HG03342 (cell line): ENCODE results near the gene ZBTB2.
"Not testable (repeated sequence)": the region's sequence is repeated elsewhere in the genome, so short reads cannot be mapped to it uniquely, and the experiment has no call there.

Source experiments
- ATAC-seq: cut with Tn5 transposase; IDR thresholded peaks from one replicate; pipeline ENCODE4 v1.9.1; 2021; ENCODE audit warnings: mild to moderate bottlenecking, moderate library complexity; ENCODE audit not compliant: unreplicated experiment

ZBTB2 gene

GRCh38 chr6:151374036-151374683, 17.2 kb downstream of the ZBTB2 start:
- ATAC-seq = no peak

- ATAC-seq = no peak
Observed at GRCh38 chr6:151372164-151372563, 19.2 kb downstream of the ZBTB2 start.

GRCh38 chr6:151370509-151371078, 20.8 kb downstream of the ZBTB2 start:
- no peak for ATAC-seq

- no peak for ATAC-seq
Observed at GRCh38 chr6:151365233-151365632, 26.1 kb downstream of the ZBTB2 start.

- no peak for ATAC-seq
Observed at GRCh38 chr6:151359486-151359885, 31.9 kb downstream of the ZBTB2 start.

GRCh38 chr6:151358475-151358874, 32.9 kb downstream of the ZBTB2 start:
- no peak for ATAC-seq

GRCh38 chr6:151357758-151358436, 33.5 kb downstream of the ZBTB2 start:
- ATAC-seq = no peak

- not testable (repeated sequence) for ATAC-seq
Observed at GRCh38 chr6:151356983-151357382, 34.4 kb downstream of the ZBTB2 start.

GRCh38 chr6:151353795-151354194, 37.6 kb downstream of the ZBTB2 start:
- ATAC-seq = no peak

- ATAC-seq = no peak
Observed at GRCh38 chr6:151352410-151353396, 38.7 kb downstream of the ZBTB2 start.

GRCh38 chr6:151351731-151352130, 39.6 kb downstream of the ZBTB2 start:
- ATAC-seq = no peak

GRCh38 chr6:151351146-151351700, 40.1 kb downstream of the ZBTB2 start:
- ATAC-seq = no peak

- ATAC-seq = no peak
Observed at GRCh38 chr6:151350442-151351145, 40.8 kb downstream of the ZBTB2 start.

GRCh38 chr6:151349651-151350270, 41.6 kb downstream of the ZBTB2 start:
- no peak for ATAC-seq

GRCh38 chr6:151342750-151343149, 48.6 kb downstream of the ZBTB2 start:
- not testable (repeated sequence) for ATAC-seq

GRCh38 chr6:151341476-151342195, 49.7 kb downstream of the ZBTB2 start:
- ATAC-seq = no peak

- ATAC-seq = no peak
Observed at GRCh38 chr6:151340219-151340978, 51.0 kb downstream of the ZBTB2 start.

GRCh38 chr6:151339369-151339768, 52.0 kb downstream of the ZBTB2 start:
- no peak for ATAC-seq
